ENCODE data around the gene UBE2L3.
A peak's percentile ranks its signal among the peaks of the same experiment; 100 is the strongest.

UBE2L3 gene

GRCh38 chr22:21652010-21652546 lies 84.6 kb downstream of the UBE2L3 start:
- DNase-seq = peak; percentile 95
- Histone ChIP-seq H3K4me2 (ENCODE audit: insufficient read depth, low read length) (peak overlapping the region; percentile 84), H3K9ac (ENCODE audit: low read depth, low read length) (peak overlapping the region; percentile 87), H3K9me3 (ENCODE audit: insufficient read depth, low read length, severe bottlenecking) (no peaks in the 10 kb centered on the region), H3K4me3 (ENCODE audit: low read depth in 1 of 2, low read length in 2 of 2) (peak overlapping the region; percentile 81 to 94), H2AFZ (ENCODE audit: low read depth, low read length) (peak overlapping the region; percentile 82), H3K36me3 (ENCODE audit: insufficient read depth, low read length) (peaks cover 33% of the 10 kb centered on the region), H3K27me3 (ENCODE audit: insufficient read depth, low read length, poor library complexity) (no peaks in the 10 kb centered on the region), H4K20me1 (ENCODE audit: insufficient read depth, low read length) (peaks cover 8% of the 10 kb centered on the region), H3K79me2 (ENCODE audit: insufficient read depth, low read length) (peaks cover 56% of the 10 kb centered on the region), H3K4me1 (ENCODE audit: insufficient read depth, low read length) (peaks cover 60% of the 10 kb centered on the region), H3K27ac (ENCODE audit: low read length) (peak overlapping the region; percentile 91)
- ATAC-seq (ENCODE audit: insufficient read depth, low read depth) = peak; percentile 94
- TF ChIP-seq CTCF (IDR thresholded peaks at IDR 0.05; ENCODE audit: borderline replicate concordance, extremely low read depth, low read length, poor library complexity, severe bottlenecking) (no peak), EZH2 (IDR thresholded peaks at IDR 0.05; ENCODE audit: borderline replicate concordance, low read depth, low read length, severe bottlenecking) (no peak)

- H3K4me1 ChIP-seq (ENCODE audit: insufficient read depth, low read length) = peaks cover 65% of the 10 kb centered on the region
- H3K9ac ChIP-seq (ENCODE audit: low read depth, low read length) = peak overlapping the region; percentile 87
- TF ChIP-seq EZH2 (IDR thresholded peaks at IDR 0.05; ENCODE audit: borderline replicate concordance, low read depth, low read length, severe bottlenecking) (no peak), CTCF (IDR thresholded peaks at IDR 0.05; ENCODE audit: borderline replicate concordance, extremely low read depth, low read length, poor library complexity, severe bottlenecking) (peak; percentile 43)
- H4K20me1 ChIP-seq (ENCODE audit: insufficient read depth, low read length) = peaks cover 8% of the 10 kb centered on the region
- no peaks in the 10 kb centered on the region for H3K27me3 ChIP-seq (ENCODE audit: insufficient read depth, low read length, poor library complexity)
- peak; percentile 42 for DNase-seq
- peak overlapping the region; percentile 80 for H2AFZ ChIP-seq (ENCODE audit: low read depth, low read length)
- no peak; the same call in 1 of the 3 replicates for ATAC-seq (ENCODE audit: insufficient read depth, low read depth)
- peak overlapping the region; percentile 81 to 94 for H3K4me3 ChIP-seq (ENCODE audit: low read depth in 1 of 2, low read length in 2 of 2)
- peak overlapping the region; percentile 87 for H3K27ac ChIP-seq (ENCODE audit: low read length)
- H3K4me2 ChIP-seq (ENCODE audit: insufficient read depth, low read length) = peak overlapping the region; percentile 84
- peaks cover 29% of the 10 kb centered on the region for H3K36me3 ChIP-seq (ENCODE audit: insufficient read depth, low read length)
- peaks cover 53% of the 10 kb centered on the region for H3K79me2 ChIP-seq (ENCODE audit: insufficient read depth, low read length)
- H3K9me3 ChIP-seq (ENCODE audit: insufficient read depth, low read length, severe bottlenecking) = no peaks in the 10 kb centered on the region
Observed at GRCh38 chr22:21652547-21653545, 85.3 kb downstream of the UBE2L3 start.

- Histone ChIP-seq H3K4me1 (ENCODE audit: insufficient read depth, low read length) (peaks cover 49% of the 10 kb centered on the region), H2AFZ (ENCODE audit: low read depth, low read length) (peak overlapping the region; percentile 87), H3K4me2 (ENCODE audit: insufficient read depth, low read length) (peak overlapping the region; percentile 99), H3K79me2 (ENCODE audit: insufficient read depth, low read length) (peaks cover 33% of the 10 kb centered on the region), H3K9me3 (ENCODE audit: insufficient read depth, low read length, severe bottlenecking) (no peaks in the 10 kb centered on the region), H3K36me3 (ENCODE audit: insufficient read depth, low read length) (peaks cover 19% of the 10 kb centered on the region), H3K27me3 (ENCODE audit: insufficient read depth, low read length, poor library complexity) (no peaks in the 10 kb centered on the region), H4K20me1 (ENCODE audit: insufficient read depth, low read length) (peaks cover 4% of the 10 kb centered on the region; the same call in 1 of the 2 replicates), H3K27ac (ENCODE audit: low read length) (peak overlapping the region; percentile 94), H3K4me3 (ENCODE audit: low read depth in 1 of 2, low read length in 2 of 2) (peak overlapping the region; percentile 52 to 81; a peak in 3 of 4 replicates), H3K9ac (ENCODE audit: low read depth, low read length) (peak overlapping the region; percentile 86)
- DNase-seq = no peak
- peak; percentile 18 for ATAC-seq (ENCODE audit: insufficient read depth, low read depth)
- TF ChIP-seq CTCF (IDR thresholded peaks at IDR 0.05; ENCODE audit: borderline replicate concordance, extremely low read depth, low read length, poor library complexity, severe bottlenecking) (no peak), EZH2 (IDR thresholded peaks at IDR 0.05; ENCODE audit: borderline replicate concordance, low read depth, low read length, severe bottlenecking) (no peak)
Observed at GRCh38 chr22:21657020-21657359, 89.5 kb downstream of the UBE2L3 start.
